ENCODE measurements around the gene NCBP3. TPM values are rescaled to one million over a fixed set of nuclear protein-coding genes. Genes with fewer than 3 reads are reported as not detected.

Gene NCBP3
- total RNA-seq, 2 donors from 2014 or later = 23.4 to 34.2 TPM

- no peak for ATAC-seq
Measured at GRCh38 chr17:3768769-3769168, 77.3 kb downstream of the NCBP3 start.

GRCh38 chr17:3768341-3768740, 77.7 kb downstream of the NCBP3 start:
- TF ChIP-seq CTCF (IDR thresholded peaks at IDR 0.05) = no peak
- TF ChIP-seq POLR2A (IDR thresholded peaks at IDR 0.05) = no peak
- H3K4me3 ChIP-seq = no peak overlapping the region
- ATAC-seq = no peak

More at GRCh38 chr17:3768769-3769168, 77.3 kb downstream of the NCBP3 start:
- Histone ChIP-seq H3K4me1 (no peaks in the 10 kb centered on the region), H3K4me3 (no peak overlapping the region), H3K36me3 (replicated peaks in 1 of 2; ENCODE audit: insufficient read depth in 1 of 2, low read depth in 2 of 2) (no peaks in the 10 kb centered on the region), H3K27me3 (no peaks in the 10 kb centered on the region), H3K9me3 (no peaks in the 10 kb centered on the region), H3K27ac (no peak overlapping the region)
- 60 to 69% methylated on average over 6 to 8 of the region's 8 CpGs for WGBS, 2 donors
- TF ChIP-seq POLR2A (IDR thresholded peaks at IDR 0.05) (no peak), CTCF (IDR thresholded peaks at IDR 0.05) (no peak)
- no peak for DNase-seq
- intact Hi-C loops (cut with DNase I) = no loop called here

DNA sequence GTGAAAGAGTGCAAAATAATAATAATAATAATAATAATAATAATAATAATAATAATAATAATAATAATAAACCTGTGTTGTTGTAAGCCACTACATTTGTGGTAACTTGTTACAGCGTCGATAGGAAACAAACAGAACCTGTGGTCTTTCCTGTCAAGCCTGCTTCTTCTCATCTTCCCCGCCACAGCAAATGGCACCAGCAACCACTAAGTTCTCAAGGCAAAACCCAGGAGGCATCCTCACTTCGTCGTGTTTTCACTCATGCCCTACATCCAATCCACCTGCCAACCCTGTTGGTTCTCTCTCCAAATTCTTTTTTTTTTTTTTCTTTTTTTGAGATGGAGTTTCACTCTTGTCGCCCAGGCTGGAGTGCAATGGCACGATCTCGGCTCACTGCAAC, 79.3 kb downstream of the NCBP3 start:
- ATAC-seq (no peak), DNase-seq (no peak)
- Histone ChIP-seq H3K27ac (no peak overlapping the region), H3K4me1 (no peaks in the 10 kb centered on the region), H3K36me3 (replicated peaks in 1 of 2; ENCODE audit: insufficient read depth in 1 of 2, low read depth in 2 of 2) (no peaks in the 10 kb centered on the region), H3K27me3 (no peaks in the 10 kb centered on the region), H3K4me3 (no peak overlapping the region), H3K9me3 (no peaks in the 10 kb centered on the region)
- 85 to 93% methylated on average over 8 of the region's 8 CpGs for WGBS, 2 donors
- TF ChIP-seq CTCF (IDR thresholded peaks at IDR 0.05) (no peak), POLR2A (IDR thresholded peaks at IDR 0.05) (no peak)
- intact Hi-C loops (cut with DNase I) = no loop called here

More at GRCh38 chr17:3768341-3768740, 77.7 kb downstream of the NCBP3 start:
- H3K36me3 ChIP-seq (replicated peaks in 1 of 2; ENCODE audit: insufficient read depth in 1 of 2, low read depth in 2 of 2) = no peaks in the 10 kb centered on the region
- WGBS, 2 donors = 77 to 78% methylated on average over 9 of the region's 9 CpGs
- no peaks in the 10 kb centered on the region for H3K9me3 ChIP-seq
- DNase-seq = no peak
- no peaks in the 10 kb centered on the region for H3K27me3 ChIP-seq
- intact Hi-C loops (cut with DNase I) = no loop called here
- H3K4me1 ChIP-seq = no peaks in the 10 kb centered on the region
- no peak overlapping the region for H3K27ac ChIP-seq

DNA sequence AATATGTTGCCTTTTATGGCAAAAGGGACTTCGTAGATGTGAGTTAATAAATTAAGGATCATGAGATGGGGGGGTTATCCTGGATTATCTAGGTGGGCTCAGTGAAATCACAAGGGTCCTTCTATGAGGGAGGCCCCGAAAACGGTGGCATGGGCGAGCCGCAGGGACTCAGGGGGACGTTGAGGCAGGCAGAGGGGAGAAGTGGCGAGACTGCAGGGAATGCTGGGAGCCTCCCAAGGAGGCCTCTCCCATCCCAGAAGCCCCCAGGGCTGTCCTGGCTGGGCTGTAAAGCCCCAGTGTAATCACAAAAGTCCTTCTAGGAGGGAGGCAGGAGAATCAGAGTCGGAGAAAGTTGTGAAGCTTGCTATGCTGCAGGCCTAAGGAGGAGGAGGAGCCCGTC, 80.1 kb downstream of the NCBP3 start:
- no peak overlapping the region for H3K27ac ChIP-seq

More for the DNA sequence above, 80.1 kb downstream of the NCBP3 start:
- Histone ChIP-seq H3K4me3 (no peak overlapping the region), H3K4me1 (no peaks in the 10 kb centered on the region), H3K36me3 (replicated peaks in 1 of 2; ENCODE audit: insufficient read depth in 1 of 2, low read depth in 2 of 2) (no peaks in the 10 kb centered on the region), H3K27me3 (no peaks in the 10 kb centered on the region), H3K9me3 (no peaks in the 10 kb centered on the region)
- intact Hi-C loops (cut with DNase I) = no loop called here
- DNase-seq (no peak), ATAC-seq (no peak)
- 76 to 83% methylated on average over 9 of the region's 9 CpGs for WGBS, 2 donors
- TF ChIP-seq POLR2A (IDR thresholded peaks at IDR 0.05) (no peak), CTCF (IDR thresholded peaks at IDR 0.05) (no peak)

Measured in body of pancreas (tissue), 4 donors.